ENCODE data around the gene CSPG4. TPM values are rescaled to one million over a fixed set of nuclear protein-coding genes. Genes with fewer than 3 reads are reported as not detected.

Gene CSPG4
- total RNA-seq, 1 donor from 2014 or later: 0.18 TPM

GRCh38 chr15:75672646-75673425 lies 39.8 kb downstream of the CSPG4 start:
- H3K4me1 Mint-ChIP-seq (ENCODE audit: unreplicated experiment): peaks cover 10% of the 10 kb centered on the region
- TF ChIP-seq, protein P1, sequence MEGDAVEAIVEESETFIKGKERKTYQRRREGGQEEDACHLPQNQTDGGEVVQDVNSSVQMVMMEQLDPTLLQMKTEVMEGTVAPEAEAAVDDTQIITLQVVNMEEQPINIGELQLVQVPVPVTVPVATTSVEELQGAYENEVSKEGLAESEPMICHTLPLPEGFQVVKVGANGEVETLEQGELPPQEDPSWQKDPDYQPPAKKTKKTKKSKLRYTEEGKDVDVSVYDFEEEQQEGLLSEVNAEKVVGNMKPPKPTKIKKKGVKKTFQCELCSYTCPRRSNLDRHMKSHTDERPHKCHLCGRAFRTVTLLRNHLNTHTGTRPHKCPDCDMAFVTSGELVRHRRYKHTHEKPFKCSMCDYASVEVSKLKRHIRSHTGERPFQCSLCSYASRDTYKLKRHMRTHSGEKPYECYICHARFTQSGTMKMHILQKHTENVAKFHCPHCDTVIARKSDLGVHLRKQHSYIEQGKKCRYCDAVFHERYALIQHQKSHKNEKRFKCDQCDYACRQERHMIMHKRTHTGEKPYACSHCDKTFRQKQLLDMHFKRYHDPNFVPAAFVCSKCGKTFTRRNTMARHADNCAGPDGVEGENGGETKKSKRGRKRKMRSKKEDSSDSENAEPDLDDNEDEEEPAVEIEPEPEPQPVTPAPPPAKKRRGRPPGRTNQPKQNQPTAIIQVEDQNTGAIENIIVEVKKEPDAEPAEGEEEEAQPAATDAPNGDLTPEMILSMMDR (IDR thresholded peaks at IDR 0.05; ENCODE audit: unreplicated experiment): no peak
- H3K9me3 Mint-ChIP-seq (ENCODE audit: unreplicated experiment): no peaks in the 10 kb centered on the region
- no peak overlapping the region for H3K27ac Mint-ChIP-seq (ENCODE audit: unreplicated experiment)
- no peak for DNase-seq (ENCODE audit: low spot score)
- H3K27me3 Mint-ChIP-seq (ENCODE audit: unreplicated experiment): peaks cover 8% of the 10 kb centered on the region
- H3K36me3 Mint-ChIP-seq (ENCODE audit: low read depth, unreplicated experiment): no peaks in the 10 kb centered on the region
- peak overlapping the region; percentile 22 for H3K4me3 Mint-ChIP-seq (ENCODE audit: unreplicated experiment)

DNA sequence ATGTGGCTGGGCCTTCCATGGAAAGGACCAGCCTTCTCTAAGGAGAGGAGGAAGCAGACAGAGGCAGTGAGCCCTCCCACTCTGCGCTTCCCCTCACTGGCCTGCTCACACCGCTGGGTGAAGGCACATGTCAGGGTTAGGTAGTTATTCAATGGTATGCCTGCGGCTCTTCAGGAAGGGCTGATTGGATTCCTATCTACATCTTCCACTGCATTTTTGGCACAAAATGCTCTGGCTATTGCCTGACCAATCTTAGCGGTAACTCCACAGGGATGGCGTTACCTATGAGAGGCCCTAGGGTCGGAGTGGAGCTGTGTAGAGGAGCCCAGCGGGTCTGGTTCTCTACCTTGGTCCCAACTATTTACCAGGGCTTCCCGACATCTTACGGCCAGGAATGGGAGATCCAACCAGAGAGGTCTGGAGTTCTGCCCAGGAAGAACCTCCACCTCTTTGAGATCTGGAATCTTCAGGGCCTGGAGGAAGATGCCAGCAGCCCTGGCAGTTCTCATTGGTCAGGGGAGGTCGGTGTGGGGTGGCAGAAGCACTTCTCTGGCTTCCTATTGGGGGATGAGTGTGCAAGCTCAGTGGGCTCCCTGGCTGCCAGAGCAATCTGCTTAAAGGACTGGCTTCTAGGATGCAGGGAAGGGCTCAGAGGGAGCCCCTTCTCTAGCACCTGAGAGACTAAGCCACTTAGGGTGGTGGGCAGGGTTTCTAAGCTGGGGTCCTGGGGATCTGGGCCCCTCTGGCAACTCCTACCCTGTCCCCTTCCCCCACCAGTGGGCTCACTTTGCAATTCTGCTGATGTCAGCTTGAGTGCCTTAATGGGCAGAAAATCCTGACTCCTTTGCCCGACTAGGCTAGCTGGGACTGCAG lies 40.7 kb downstream of the CSPG4 start:
- no peak for DNase-seq (ENCODE audit: low spot score)
- Mint-ChIP-seq H3K36me3 (ENCODE audit: low read depth, unreplicated experiment) (no peaks in the 10 kb centered on the region), H3K27ac (ENCODE audit: unreplicated experiment) (no peak overlapping the region), H3K27me3 (ENCODE audit: unreplicated experiment) (peaks cover 5% of the 10 kb centered on the region), H3K4me1 (ENCODE audit: unreplicated experiment) (peaks cover 10% of the 10 kb centered on the region), H3K4me3 (ENCODE audit: unreplicated experiment) (no peak overlapping the region), H3K9me3 (ENCODE audit: unreplicated experiment) (no peaks in the 10 kb centered on the region)
- TF ChIP-seq, protein P1 (IDR thresholded peaks at IDR 0.05; ENCODE audit: unreplicated experiment): no peak

- Mint-ChIP-seq H3K36me3 (ENCODE audit: low read depth, unreplicated experiment) (no peaks in the 10 kb centered on the region), H3K27me3 (ENCODE audit: unreplicated experiment) (peaks cover 6% of the 10 kb centered on the region), H3K4me3 (ENCODE audit: unreplicated experiment) (no peak overlapping the region), H3K4me1 (ENCODE audit: unreplicated experiment) (peaks cover 7% of the 10 kb centered on the region), H3K27ac (ENCODE audit: unreplicated experiment) (no peak overlapping the region), H3K9me3 (ENCODE audit: unreplicated experiment) (no peaks in the 10 kb centered on the region)
- TF ChIP-seq, protein P1 (IDR thresholded peaks at IDR 0.05; ENCODE audit: unreplicated experiment): no peak
- DNase-seq (ENCODE audit: low spot score): no peak
Observed at GRCh38 chr15:75669879-75670212, 42.8 kb downstream of the CSPG4 start.

DNA sequence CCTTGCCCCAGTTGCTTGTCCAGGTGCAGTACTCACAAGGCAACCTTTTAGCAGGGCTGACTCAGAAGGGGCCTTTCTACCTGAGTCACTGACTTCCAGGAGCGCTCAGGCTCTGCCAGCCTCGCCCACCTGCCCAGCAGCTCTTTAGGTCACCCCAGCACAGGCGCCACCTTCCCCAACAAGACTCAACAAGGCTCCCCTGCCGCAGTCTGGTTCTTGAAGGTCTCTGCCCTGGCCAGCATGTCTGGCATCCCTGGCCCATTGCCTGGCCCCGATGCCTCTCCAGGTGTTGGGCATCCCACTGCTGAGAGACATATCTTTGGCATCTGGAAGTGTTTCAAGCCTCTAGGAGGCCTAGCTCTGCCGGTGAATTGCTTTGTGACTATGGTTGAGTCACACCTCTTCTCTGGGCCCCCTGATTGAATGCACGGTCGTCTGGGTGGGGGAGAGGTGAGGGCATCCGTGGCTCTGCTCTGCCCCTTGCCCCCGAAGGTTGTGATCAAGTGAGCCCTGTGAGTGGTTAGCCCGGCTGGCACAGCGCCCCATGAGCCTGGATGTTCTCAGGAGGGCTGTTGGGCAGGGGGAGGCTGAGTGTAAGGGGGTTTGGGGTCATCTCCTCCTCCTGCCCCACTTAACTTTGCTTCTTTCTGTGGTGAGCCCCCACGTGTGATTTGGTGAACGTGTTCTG lies 43.3 kb downstream of the CSPG4 start:
- no peak for DNase-seq (ENCODE audit: low spot score)
- no peak overlapping the region for H3K27ac Mint-ChIP-seq (ENCODE audit: unreplicated experiment)
- H3K27me3 Mint-ChIP-seq (ENCODE audit: unreplicated experiment): peaks cover 8% of the 10 kb centered on the region
- no peak overlapping the region for H3K4me3 Mint-ChIP-seq (ENCODE audit: unreplicated experiment)
- H3K36me3 Mint-ChIP-seq (ENCODE audit: low read depth, unreplicated experiment): no peaks in the 10 kb centered on the region
- H3K4me1 Mint-ChIP-seq (ENCODE audit: unreplicated experiment): peaks cover 4% of the 10 kb centered on the region
- no peaks in the 10 kb centered on the region for H3K9me3 Mint-ChIP-seq (ENCODE audit: unreplicated experiment)
- TF ChIP-seq, protein P1 (IDR thresholded peaks at IDR 0.05; ENCODE audit: unreplicated experiment): no peak

Data from endothelial cell (in vitro differentiated cells).